ENCODE data around the gene LNX1. TPM values are rescaled to one million over a fixed set of nuclear protein-coding genes. Genes with fewer than 3 reads are reported as not detected.

The LNX1 gene
- polyA plus RNA-seq, 1 experiment = 2.6 TPM

GRCh38 chr4:53522334-53522733 lies 69.0 kb downstream of the LNX1 start:
- no peak for DNase-seq (ENCODE audit: low read depth, low spot score)
- Histone ChIP-seq H3K27ac (ENCODE audit: low read depth, low read length) (no peak overlapping the region), H3K4me3 (ENCODE audit: low read depth, low read length) (no peak overlapping the region), H3K27me3 (ENCODE audit: control insufficient read depth, insufficient read depth, low read length) (no peaks in the 10 kb centered on the region), H3K9me3 (ENCODE audit: control insufficient read depth, insufficient read depth, low read length) (no peaks in the 10 kb centered on the region)
- TF ChIP-seq, protein P1, sequence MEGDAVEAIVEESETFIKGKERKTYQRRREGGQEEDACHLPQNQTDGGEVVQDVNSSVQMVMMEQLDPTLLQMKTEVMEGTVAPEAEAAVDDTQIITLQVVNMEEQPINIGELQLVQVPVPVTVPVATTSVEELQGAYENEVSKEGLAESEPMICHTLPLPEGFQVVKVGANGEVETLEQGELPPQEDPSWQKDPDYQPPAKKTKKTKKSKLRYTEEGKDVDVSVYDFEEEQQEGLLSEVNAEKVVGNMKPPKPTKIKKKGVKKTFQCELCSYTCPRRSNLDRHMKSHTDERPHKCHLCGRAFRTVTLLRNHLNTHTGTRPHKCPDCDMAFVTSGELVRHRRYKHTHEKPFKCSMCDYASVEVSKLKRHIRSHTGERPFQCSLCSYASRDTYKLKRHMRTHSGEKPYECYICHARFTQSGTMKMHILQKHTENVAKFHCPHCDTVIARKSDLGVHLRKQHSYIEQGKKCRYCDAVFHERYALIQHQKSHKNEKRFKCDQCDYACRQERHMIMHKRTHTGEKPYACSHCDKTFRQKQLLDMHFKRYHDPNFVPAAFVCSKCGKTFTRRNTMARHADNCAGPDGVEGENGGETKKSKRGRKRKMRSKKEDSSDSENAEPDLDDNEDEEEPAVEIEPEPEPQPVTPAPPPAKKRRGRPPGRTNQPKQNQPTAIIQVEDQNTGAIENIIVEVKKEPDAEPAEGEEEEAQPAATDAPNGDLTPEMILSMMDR (IDR thresholded peaks at IDR 0.05; ENCODE audit: low read depth, low read length) = no peak
- POLR2A ChIA-PET = no interaction called here
- CTCF ChIA-PET = no interaction called here

- ChIA-PET POLR2A (no interaction called here), CTCF (no interaction called here)
- Histone ChIP-seq H3K9me3 (ENCODE audit: control insufficient read depth, insufficient read depth, low read length) (no peaks in the 10 kb centered on the region), H3K27me3 (ENCODE audit: control insufficient read depth, insufficient read depth, low read length) (no peaks in the 10 kb centered on the region), H3K4me3 (ENCODE audit: low read depth, low read length) (no peak overlapping the region), H3K27ac (ENCODE audit: low read depth, low read length) (no peak overlapping the region)
- TF ChIP-seq, protein P1 (IDR thresholded peaks at IDR 0.05; ENCODE audit: low read depth, low read length) = no peak
- no peak for DNase-seq (ENCODE audit: low read depth, low spot score)
Measured at GRCh38 chr4:53520116-53520515, 71.2 kb downstream of the LNX1 start.

- Histone ChIP-seq H3K27me3 (ENCODE audit: control insufficient read depth, insufficient read depth, low read length) (no peaks in the 10 kb centered on the region), H3K9me3 (ENCODE audit: control insufficient read depth, insufficient read depth, low read length) (no peaks in the 10 kb centered on the region), H3K4me3 (ENCODE audit: low read depth, low read length) (no peak overlapping the region), H3K27ac (ENCODE audit: low read depth, low read length) (no peak overlapping the region)
- DNase-seq (ENCODE audit: low read depth, low spot score) = no peak
- TF ChIP-seq, protein P1 (IDR thresholded peaks at IDR 0.05; ENCODE audit: low read depth, low read length) = no peak
- ChIA-PET CTCF (no interaction called here), POLR2A (no interaction called here)
Measured at GRCh38 chr4:53518807-53519206, 72.5 kb downstream of the LNX1 start.

DNA sequence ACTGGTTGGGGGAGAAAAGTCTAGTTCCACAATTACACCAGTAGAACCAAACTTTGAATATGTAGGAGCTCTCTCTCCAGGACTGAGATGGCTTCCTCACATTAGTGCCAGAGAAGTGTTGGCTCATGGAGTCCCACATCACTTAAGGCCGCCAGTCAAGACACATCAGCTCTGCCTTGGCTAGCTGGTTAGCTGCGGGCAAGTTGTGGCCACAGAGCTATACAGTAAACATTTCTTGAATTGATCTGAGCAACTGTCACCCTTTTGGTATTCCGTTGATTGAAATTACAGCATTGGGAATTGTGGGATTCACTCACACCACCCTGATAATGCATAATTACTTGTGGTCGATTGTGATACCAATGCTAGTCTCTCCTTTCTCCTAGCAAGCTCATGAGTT lies 76.2 kb downstream of the LNX1 start:
- POLR2A ChIA-PET = no interaction called here
- H3K27ac ChIP-seq (ENCODE audit: low read depth, low read length) = no peak overlapping the region
- TF ChIP-seq, protein P1 (IDR thresholded peaks at IDR 0.05; ENCODE audit: low read depth, low read length) = no peak
- CTCF ChIA-PET = interaction anchor here (0.7 kb wide), 1 partner anchor 19 kb away, joined by 4 read pairs; no protein-coding TSS in a partner anchor
- no peak for DNase-seq (ENCODE audit: low read depth, low spot score)
- no peaks in the 10 kb centered on the region for H3K9me3 ChIP-seq (ENCODE audit: control insufficient read depth, insufficient read depth, low read length)
- H3K27me3 ChIP-seq (ENCODE audit: control insufficient read depth, insufficient read depth, low read length) = no peaks in the 10 kb centered on the region
- no peak overlapping the region for H3K4me3 ChIP-seq (ENCODE audit: low read depth, low read length)

DNA sequence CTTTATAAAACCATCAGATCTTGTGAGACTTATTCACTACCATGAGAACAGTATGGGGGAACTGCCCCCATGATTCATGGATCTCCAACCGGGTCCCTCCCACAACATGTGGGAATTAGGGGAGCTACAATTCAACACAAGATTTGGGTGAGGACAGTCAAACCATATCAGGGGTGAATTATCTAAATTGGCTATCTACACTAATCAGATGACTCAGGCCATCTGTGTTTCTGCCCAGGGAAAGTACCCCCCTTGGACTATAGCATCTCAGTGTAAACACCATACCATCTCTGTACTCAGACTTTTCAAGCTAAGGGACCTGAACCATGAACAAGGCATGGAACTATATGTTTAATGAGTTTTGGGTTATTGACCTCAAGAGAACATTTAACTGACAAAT lies 76.8 kb downstream of the LNX1 start:
- TF ChIP-seq, protein P1 (IDR thresholded peaks at IDR 0.05; ENCODE audit: low read depth, low read length) = no peak
- no peak overlapping the region for H3K27ac ChIP-seq (ENCODE audit: low read depth, low read length)
- CTCF ChIA-PET = no interaction called here

More for the DNA sequence above, 76.8 kb downstream of the LNX1 start:
- no peaks in the 10 kb centered on the region for H3K9me3 ChIP-seq (ENCODE audit: control insufficient read depth, insufficient read depth, low read length)
- POLR2A ChIA-PET = no interaction called here
- DNase-seq (ENCODE audit: low read depth, low spot score) = no peak
- no peaks in the 10 kb centered on the region for H3K27me3 ChIP-seq (ENCODE audit: control insufficient read depth, insufficient read depth, low read length)
- no peak overlapping the region for H3K4me3 ChIP-seq (ENCODE audit: low read depth, low read length)
